Ishikawa (cell line): ENCODE results near the gene TC2N.

Experiments used
- CEBPB ChIP-seq: IDR thresholded peaks from 2 replicates; pipeline ENCODE4 v1.6.1; 2012
- EGR1 ChIP-seq: IDR thresholded peaks from 2 replicates; pipeline ENCODE4 v1.6.1; 2012
- EP300 ChIP-seq: IDR thresholded peaks from 2 replicates; pipeline ENCODE4 v1.6.1; 2012; ENCODE audit warnings: borderline replicate concordance
- FOXM1 ChIP-seq: IDR thresholded peaks from 2 replicates; pipeline ENCODE4 v1.6.1; 2012; ENCODE audit warnings: low read depth, borderline replicate concordance
- RAD21 ChIP-seq: IDR thresholded peaks from 2 replicates; pipeline ENCODE4 v1.6.1; 2012; ENCODE audit warnings: low read depth
- TF ChIP-seq, protein P1 (sequence below): IDR thresholded peaks from 2 replicates; pipeline ENCODE4 v1.6.1; 2012

GRCh38 chr14:91890291-91890749 is 23.0 kb upstream of the TC2N start:
- TF ChIP-seq EP300 (no peak), FOXM1 (no peak), EGR1 (no peak), RAD21 (no peak), CEBPB (no peak)
- TF ChIP-seq, protein P1, sequence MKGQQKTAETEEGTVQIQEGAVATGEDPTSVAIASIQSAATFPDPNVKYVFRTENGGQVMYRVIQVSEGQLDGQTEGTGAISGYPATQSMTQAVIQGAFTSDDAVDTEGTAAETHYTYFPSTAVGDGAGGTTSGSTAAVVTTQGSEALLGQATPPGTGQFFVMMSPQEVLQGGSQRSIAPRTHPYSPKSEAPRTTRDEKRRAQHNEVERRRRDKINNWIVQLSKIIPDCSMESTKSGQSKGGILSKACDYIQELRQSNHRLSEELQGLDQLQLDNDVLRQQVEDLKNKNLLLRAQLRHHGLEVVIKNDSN: no peak
